HG02970 (cell line): Measurements from ENCODE around the gene CCDC73.
"Not testable (repeated sequence)": the region's sequence is repeated elsewhere in the genome, so short reads cannot be mapped to it uniquely, and the experiment has no call there.

Experiments
- ATAC-seq: cut with Tn5 transposase; IDR thresholded peaks from one replicate; pipeline ENCODE4 v1.9.1; 2021; ENCODE audit warnings: mild to moderate bottlenecking, moderate library complexity, moderate number of reproducible peaks; ENCODE audit not compliant: unreplicated experiment, low FRiP score

CCDC73 gene

GRCh38 chr11:32794439-32794838 lies at the start of gene CCDC73:
Gene CCDC73 (minus strand): TSS chr11:32794662. CDS start chr11:32760243, 34,419 bp downstream.
- no peak for ATAC-seq

GRCh38 chr11:32843544-32843943 lies 49.1 kb upstream of the CCDC73 start:
- ATAC-seq = no peak

GRCh38 chr11:32840587-32840986 lies 46.1 kb upstream of the CCDC73 start:
- ATAC-seq = no peak

- no peak for ATAC-seq
Measured at GRCh38 chr11:32839308-32839707, 44.8 kb upstream of the CCDC73 start.

GRCh38 chr11:32838505-32839274 lies 44.2 kb upstream of the CCDC73 start:
- ATAC-seq = no peak

GRCh38 chr11:32836946-32837345 lies 42.5 kb upstream of the CCDC73 start:
- ATAC-seq = no peak

- ATAC-seq = no peak
Measured at GRCh38 chr11:32833921-32834320, 39.5 kb upstream of the CCDC73 start.

GRCh38 chr11:32831221-32831620 lies 36.8 kb upstream of the CCDC73 start:
- ATAC-seq = no peak

- no peak for ATAC-seq
Measured at GRCh38 chr11:32830796-32831195, 36.3 kb upstream of the CCDC73 start.

GRCh38 chr11:32830413-32830738 lies 35.9 kb upstream of the CCDC73 start:
- ATAC-seq = peak; percentile 5

GRCh38 chr11:32829680-32830412 lies 35.4 kb upstream of the CCDC73 start, which contains the start of gene PRRG4:
Gene PRRG4 (plus strand): TSS chr11:32829927. CDS start chr11:32830530, 603 bp downstream.
- peak; percentile 74 for ATAC-seq

GRCh38 chr11:32829157-32829679 lies 34.8 kb upstream of the CCDC73 start:
- peak; percentile 39 for ATAC-seq

GRCh38 chr11:32827276-32827675 lies 32.8 kb upstream of the CCDC73 start:
- no peak for ATAC-seq

GRCh38 chr11:32826113-32826512 lies 31.7 kb upstream of the CCDC73 start:
- no peak for ATAC-seq

GRCh38 chr11:32823617-32824016 lies 29.2 kb upstream of the CCDC73 start:
- not testable (repeated sequence) for ATAC-seq

GRCh38 chr11:32821917-32822560 lies 27.6 kb upstream of the CCDC73 start:
- ATAC-seq = no peak

- ATAC-seq = no peak
Measured at GRCh38 chr11:32821517-32821916, 27.1 kb upstream of the CCDC73 start.

GRCh38 chr11:32820497-32820896 lies 26.0 kb upstream of the CCDC73 start:
- no peak for ATAC-seq

GRCh38 chr11:32819187-32819586 lies 24.7 kb upstream of the CCDC73 start:
- ATAC-seq = no peak

GRCh38 chr11:32817852-32818183 lies 23.4 kb upstream of the CCDC73 start:
- ATAC-seq = no peak

- ATAC-seq = no peak
Measured at GRCh38 chr11:32817181-32817851, 22.9 kb upstream of the CCDC73 start.
